NT2/D1 (cell line): Measurements from ENCODE around the gene ADAMTS10.

Source experiments
- SUZ12 ChIP-seq: IDR thresholded peaks from 2 replicates; pipeline ENCODE4 v1.6.1; 2011; ENCODE audit not compliant: insufficient read length, insufficient read depth; ENCODE audit errors: extremely low read depth
- YY1 ChIP-seq: IDR thresholded peaks from 2 replicates; pipeline ENCODE4 v1.6.1; 2011; ENCODE audit not compliant: insufficient read length, insufficient read depth
- ZNF274 ChIP-seq: IDR thresholded peaks from 2 replicates; pipeline ENCODE4 v1.6.1; 2011; ENCODE audit warnings: mild to moderate bottlenecking, low read depth, low read length

GRCh38 chr19:8571006-8571411 lies 39.5 kb downstream of the ADAMTS10 start:
- no peak for TF ChIP-seq ZNF274
- no peak for TF ChIP-seq YY1
- no peak for TF ChIP-seq SUZ12
